Keratinocyte (primary cell): ENCODE data around the gene RMND5B. TPM values are rescaled to one million over a fixed set of nuclear protein-coding genes. Genes with fewer than 3 reads are reported as not detected.

Experiments
- DNase-seq: peaks from one replicate; pipeline ENCODE4 v3.0.0-alpha.2; 2011; ENCODE audit warnings: low read depth, missing footprints, low spot score
- FAIRE-seq: peaks from 2 replicates; lab custom pipeline; 2011; peaks lifted over from hg19 to GRCh38; lab: Jason Lieb, UNC
- H2AFZ ChIP-seq: 2 replicates; pipeline ENCODE4 v1.6.0; 2012; ENCODE audit warnings: low read length, control low read depth, inconsistent platforms; ENCODE audit not compliant: control insufficient read depth
- H3K27ac ChIP-seq: 2 replicates; pipeline ENCODE4 v1.5.1; 2011; ENCODE audit warnings: low read length; ENCODE audit not compliant: control insufficient read depth, insufficient read depth
- H3K27me3 ChIP-seq: 3 replicates; pipeline ENCODE4 v1.6.0; 2011; ENCODE audit warnings: low read length; ENCODE audit not compliant: control insufficient read depth, insufficient read depth; ENCODE audit errors: extremely low read depth
- H3K36me3 ChIP-seq, 2 experiments: 2 replicates in 1 of 2; 3 replicates in 1 of 2; pipeline ENCODE4 v1.5.1; 2011; ENCODE audit warnings: low read length in 2 of 2, mild to moderate bottlenecking in 1 of 2; ENCODE audit not compliant: control insufficient read depth in 2 of 2, insufficient read depth in 2 of 2; ENCODE audit errors: extremely low read depth in 1 of 2
- H3K4me1 ChIP-seq: 3 replicates; pipeline ENCODE4 v1.5.1; 2011; ENCODE audit warnings: low read length; ENCODE audit not compliant: control insufficient read depth, insufficient read depth; ENCODE audit errors: extremely low read depth
- H3K4me2 ChIP-seq: 3 replicates; pipeline ENCODE4 v1.6.0; 2011; ENCODE audit warnings: low read depth, low read length; ENCODE audit not compliant: control insufficient read depth, insufficient read depth; ENCODE audit errors: extremely low read depth
- H3K4me3 ChIP-seq, 3 experiments: fragments of 200-600 bp in 1 of 3; sonication (generic) in 1 of 3; 2 replicates in 2 of 3; 3 replicates in 1 of 3; pipeline ENCODE4 v1.5.1; 2011 to 2016; ENCODE audit warnings: low read length in 3 of 3, mild to moderate bottlenecking in 3 of 3, control low read depth in 2 of 3, inconsistent platforms in 1 of 3, low read depth in 1 of 3, mixed read lengths in 1 of 3, mixed run types in 1 of 3, moderate library complexity in 1 of 3; ENCODE audit not compliant: control insufficient read depth in 2 of 3, insufficient read depth in 2 of 3; ENCODE audit errors: extremely low read depth in 1 of 3
- H3K79me2 ChIP-seq: 2 replicates; pipeline ENCODE4 v1.6.0; 2012; ENCODE audit warnings: low read length; ENCODE audit not compliant: control insufficient read depth, insufficient read depth
- H3K9ac ChIP-seq: 3 replicates; pipeline ENCODE4 v1.6.0; 2011; ENCODE audit warnings: low read length; ENCODE audit not compliant: control insufficient read depth, insufficient read depth; ENCODE audit errors: extremely low read depth
- H3K9me1 ChIP-seq: 3 replicates; pipeline ENCODE4 v1.6.0; 2011; ENCODE audit warnings: low read length; ENCODE audit not compliant: control insufficient read depth, insufficient read depth; ENCODE audit errors: extremely low read depth
- H3K9me3 ChIP-seq: 2 replicates; pipeline ENCODE4 v1.5.1; 2012; ENCODE audit warnings: low read depth, low read length; ENCODE audit not compliant: control insufficient read depth
- H4K20me1 ChIP-seq: 3 replicates; pipeline ENCODE4 v1.6.0; 2011; ENCODE audit warnings: low read length; ENCODE audit not compliant: control insufficient read depth, insufficient read depth; ENCODE audit errors: extremely low read depth
- EZH2 ChIP-seq: IDR thresholded peaks from one replicate; pipeline ENCODE4 v1.6.1; 2012; ENCODE audit warnings: inconsistent platforms, mild to moderate bottlenecking, low read length, moderate library complexity
- dilution Hi-C: fragments of 300-500 bp; cut with MboI; formaldehyde crosslinking; loops from one replicate; pipeline ENCODE4 v1.7.0; 2020; ENCODE audit warnings: low sequenced_read_pairs; ENCODE audit not compliant: extremely low pct_ligation_motif_present
- polyA plus RNA-seq, 5 experiments: library from polyadenylated mRNA; depleted of rRNA in 3 of 5; stranded (reverse) in 3 of 5; stranded (forward) in 1 of 5; unstranded in 1 of 5; fragments of >200 nt; gene quantifications; 1 replicate in 1 of 5; 2 replicates in 3 of 5; 3 replicates in 1 of 5; pipeline versions ENCODE4 v1.2.1 to v1.2.3, GENCODE V29; 2011 to 2012; ENCODE audit warnings: missing spikeins in 2 of 5, low read depth in 1 of 5, low replicate concordance in 1 of 5
- TF ChIP-seq, protein P1 (sequence below), 3 experiments: IDR thresholded peaks in 1 of 3; conservative IDR thresholded peaks in 1 of 3; optimal IDR thresholded peaks in 1 of 3; 2 replicates in 2 of 3; 3 replicates in 1 of 3; pipeline versions ENCODE3 to v1.5.1; 2011; ENCODE audit warnings: low read length in 3 of 3, mild to moderate bottlenecking in 3 of 3, moderate library complexity in 2 of 3, control low read depth in 1 of 3, inconsistent platforms in 1 of 3; ENCODE audit not compliant: insufficient read depth in 2 of 3; ENCODE audit errors: extremely low read depth in 1 of 3

Gene RMND5B
- polyA plus RNA-seq, 1 donor (not counting 4 experiments of a cell fraction or from before 2014, with no cell fraction given) = 15.5 TPM

DNA sequence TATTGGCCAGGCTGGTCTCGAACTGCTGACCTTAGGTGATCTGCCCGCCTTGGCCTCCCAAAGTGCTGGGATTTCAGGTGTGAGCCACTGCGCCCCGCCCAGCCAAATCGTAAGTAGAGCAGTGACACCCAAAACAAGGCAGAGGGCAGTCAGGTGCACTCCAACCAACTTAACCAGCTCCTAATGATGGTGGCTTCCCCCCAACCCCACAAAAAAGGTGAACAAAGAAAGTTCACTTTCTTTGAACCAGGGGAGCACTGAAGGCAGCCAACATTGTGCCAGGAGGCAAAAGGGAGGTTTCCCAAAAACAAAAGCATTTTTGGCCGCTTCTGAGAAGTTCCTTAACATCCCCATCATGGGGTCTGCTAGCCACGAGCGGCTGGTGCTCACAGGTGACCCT is 46.8 kb downstream of the RMND5B start:
- no peak overlapping the region for H3K4me3 ChIP-seq

DNA sequence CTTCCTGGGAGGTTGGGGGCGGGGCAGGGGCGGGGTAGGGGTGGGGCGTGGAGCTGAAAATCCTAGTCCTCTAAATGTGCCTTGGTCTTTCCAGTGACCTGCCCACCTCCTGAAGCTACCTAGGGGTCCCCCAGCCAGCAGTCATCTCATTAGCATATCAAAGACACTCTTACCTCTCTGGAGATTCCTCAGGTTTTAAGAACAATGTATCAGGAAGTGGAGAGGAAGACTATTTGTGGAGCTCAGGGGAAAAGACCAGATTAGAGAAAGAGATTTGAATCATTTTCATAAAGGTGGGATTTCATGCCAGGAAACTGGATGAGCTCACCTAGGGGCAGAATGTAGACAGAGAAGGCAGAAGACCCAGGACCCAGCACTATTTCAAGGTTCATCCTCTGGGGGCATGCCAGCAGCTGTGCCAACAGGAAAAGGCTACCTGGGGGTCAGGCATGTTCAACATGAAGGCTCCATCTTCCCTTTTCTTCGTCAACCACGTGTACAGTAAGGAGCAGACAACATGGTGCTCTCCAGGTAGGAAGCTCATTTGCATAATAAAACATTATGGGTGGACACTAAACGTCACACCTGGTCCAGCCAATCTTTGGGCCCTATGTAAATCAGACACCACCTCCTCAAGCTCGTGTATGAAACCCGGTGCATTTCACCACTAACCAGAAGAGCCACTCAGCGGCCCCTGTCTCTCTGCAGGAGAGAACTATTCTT is 49.5 kb downstream of the RMND5B start:
- Histone ChIP-seq H3K4me2 (no peak overlapping the region), H4K20me1 (no peaks in the 10 kb centered on the region), H3K79me2 (no peaks in the 10 kb centered on the region), H2AFZ (no peak overlapping the region), H3K4me1 (no peaks in the 10 kb centered on the region), H3K4me3 (no peak overlapping the region), H3K9ac (no peak overlapping the region), H3K9me1 (no peaks in the 10 kb centered on the region), H3K27ac (no peak overlapping the region), H3K36me3 (no peaks in the 10 kb centered on the region), H3K9me3 (no peaks in the 10 kb centered on the region), H3K27me3 (no peaks in the 10 kb centered on the region)
- dilution Hi-C loops = no loop called here
- TF ChIP-seq, protein P1, sequence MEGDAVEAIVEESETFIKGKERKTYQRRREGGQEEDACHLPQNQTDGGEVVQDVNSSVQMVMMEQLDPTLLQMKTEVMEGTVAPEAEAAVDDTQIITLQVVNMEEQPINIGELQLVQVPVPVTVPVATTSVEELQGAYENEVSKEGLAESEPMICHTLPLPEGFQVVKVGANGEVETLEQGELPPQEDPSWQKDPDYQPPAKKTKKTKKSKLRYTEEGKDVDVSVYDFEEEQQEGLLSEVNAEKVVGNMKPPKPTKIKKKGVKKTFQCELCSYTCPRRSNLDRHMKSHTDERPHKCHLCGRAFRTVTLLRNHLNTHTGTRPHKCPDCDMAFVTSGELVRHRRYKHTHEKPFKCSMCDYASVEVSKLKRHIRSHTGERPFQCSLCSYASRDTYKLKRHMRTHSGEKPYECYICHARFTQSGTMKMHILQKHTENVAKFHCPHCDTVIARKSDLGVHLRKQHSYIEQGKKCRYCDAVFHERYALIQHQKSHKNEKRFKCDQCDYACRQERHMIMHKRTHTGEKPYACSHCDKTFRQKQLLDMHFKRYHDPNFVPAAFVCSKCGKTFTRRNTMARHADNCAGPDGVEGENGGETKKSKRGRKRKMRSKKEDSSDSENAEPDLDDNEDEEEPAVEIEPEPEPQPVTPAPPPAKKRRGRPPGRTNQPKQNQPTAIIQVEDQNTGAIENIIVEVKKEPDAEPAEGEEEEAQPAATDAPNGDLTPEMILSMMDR (optimal IDR thresholded peaks at IDR 0.05 in 1 of 3, IDR thresholded peaks at IDR 0.05 in 1 of 3, conservative IDR thresholded peaks at IDR 0.05 in 1 of 3; ENCODE audit: extremely low read depth in 1 of 3, insufficient read depth in 2 of 3, low read length in 3 of 3) = no peak
- TF ChIP-seq EZH2 = no peak
- DNase-seq (no peak), FAIRE-seq (no peak)

More for the DNA sequence above, 46.8 kb downstream of the RMND5B start:
- no peak overlapping the region for H3K27ac ChIP-seq
- TF ChIP-seq EZH2 = no peak
- TF ChIP-seq, protein P1 (optimal IDR thresholded peaks at IDR 0.05 in 1 of 3, IDR thresholded peaks at IDR 0.05 in 1 of 3, conservative IDR thresholded peaks at IDR 0.05 in 1 of 3; ENCODE audit: extremely low read depth in 1 of 3, insufficient read depth in 2 of 3, low read length in 3 of 3) = no peak
- DNase-seq (no peak), FAIRE-seq (no peak)
- no peak overlapping the region for H3K4me2 ChIP-seq
- no peaks in the 10 kb centered on the region for H3K79me2 ChIP-seq
- no peak overlapping the region for H2AFZ ChIP-seq
- no peaks in the 10 kb centered on the region for H3K36me3 ChIP-seq
- no peak overlapping the region for H3K9ac ChIP-seq
- no peaks in the 10 kb centered on the region for H3K27me3 ChIP-seq
- dilution Hi-C loops = no loop called here
- H3K4me1 ChIP-seq = no peaks in the 10 kb centered on the region
- H3K9me1 ChIP-seq = no peaks in the 10 kb centered on the region
- no peaks in the 10 kb centered on the region for H3K9me3 ChIP-seq
- no peaks in the 10 kb centered on the region for H4K20me1 ChIP-seq
